NB4 (cell line): ENCODE results near the gene AP1M1.

ENCODE experiments used
- MYC ChIP-seq: IDR thresholded peaks from 2 replicates; pipeline ENCODE4 v1.6.1; 2011; ENCODE audit warnings: low read depth, low read length
- POLR2A ChIP-seq: IDR thresholded peaks from 2 replicates; pipeline ENCODE4 v1.6.1; 2011; ENCODE audit warnings: mild to moderate bottlenecking; ENCODE audit not compliant: insufficient read length; ENCODE audit errors: extremely low read depth
- TF ChIP-seq, protein P1 (sequence below): IDR thresholded peaks from one replicate; pipeline ENCODE4 v1.5.1; 2012; ENCODE audit warnings: low read depth, low read length
- TF ChIP-seq, protein P2 (sequence below): IDR thresholded peaks from 2 replicates; pipeline ENCODE4 v1.6.1; 2011; ENCODE audit warnings: low read depth, low read length

DNA sequence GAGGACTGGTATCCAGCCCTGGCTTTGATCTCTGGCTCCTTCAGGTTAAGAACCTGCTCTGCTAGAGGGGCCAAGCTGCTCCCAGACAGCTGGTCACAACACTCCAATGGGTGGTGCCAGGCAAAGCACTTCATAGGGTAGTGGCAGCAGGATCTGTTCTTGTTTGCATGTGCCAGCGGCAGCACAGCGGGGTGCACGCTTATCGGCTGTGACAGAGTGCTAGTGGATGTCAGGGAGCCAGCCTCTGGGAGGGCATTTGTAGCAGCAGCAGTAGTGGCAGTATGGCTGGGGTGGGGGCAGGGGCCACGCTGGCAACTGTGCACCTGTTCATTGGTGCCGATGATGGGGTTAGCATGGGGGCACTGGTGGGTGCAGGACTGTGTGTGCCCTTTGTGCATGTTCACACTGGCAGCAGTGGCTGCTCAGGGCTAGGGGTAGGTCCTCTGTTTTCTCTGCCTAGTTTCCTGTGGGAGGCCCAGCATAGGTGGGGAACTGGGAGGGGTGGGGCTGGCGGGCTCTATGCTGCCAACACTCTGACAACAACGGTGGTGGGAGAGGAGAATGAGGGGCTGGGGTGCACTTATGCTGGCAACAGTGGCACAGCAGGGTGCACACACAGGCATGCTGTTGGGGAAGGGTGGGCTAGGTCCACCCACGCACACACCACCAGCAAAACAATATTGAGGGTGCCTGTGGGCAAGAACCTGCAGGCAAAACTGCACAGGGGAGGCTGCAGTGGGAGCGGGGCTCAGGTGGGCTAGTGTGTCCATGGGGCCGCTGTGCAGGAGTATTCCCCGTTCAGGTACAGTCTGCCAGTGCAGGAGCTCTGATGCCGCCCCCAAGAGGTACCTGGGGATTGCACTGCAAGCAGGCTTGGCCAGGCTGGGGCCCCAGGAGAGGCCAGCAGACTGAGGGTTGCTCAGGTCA lies 19.3 kb downstream of the AP1M1 start:
- TF ChIP-seq POLR2A (no peak), MYC (no peak)
- TF ChIP-seq, protein P1, sequence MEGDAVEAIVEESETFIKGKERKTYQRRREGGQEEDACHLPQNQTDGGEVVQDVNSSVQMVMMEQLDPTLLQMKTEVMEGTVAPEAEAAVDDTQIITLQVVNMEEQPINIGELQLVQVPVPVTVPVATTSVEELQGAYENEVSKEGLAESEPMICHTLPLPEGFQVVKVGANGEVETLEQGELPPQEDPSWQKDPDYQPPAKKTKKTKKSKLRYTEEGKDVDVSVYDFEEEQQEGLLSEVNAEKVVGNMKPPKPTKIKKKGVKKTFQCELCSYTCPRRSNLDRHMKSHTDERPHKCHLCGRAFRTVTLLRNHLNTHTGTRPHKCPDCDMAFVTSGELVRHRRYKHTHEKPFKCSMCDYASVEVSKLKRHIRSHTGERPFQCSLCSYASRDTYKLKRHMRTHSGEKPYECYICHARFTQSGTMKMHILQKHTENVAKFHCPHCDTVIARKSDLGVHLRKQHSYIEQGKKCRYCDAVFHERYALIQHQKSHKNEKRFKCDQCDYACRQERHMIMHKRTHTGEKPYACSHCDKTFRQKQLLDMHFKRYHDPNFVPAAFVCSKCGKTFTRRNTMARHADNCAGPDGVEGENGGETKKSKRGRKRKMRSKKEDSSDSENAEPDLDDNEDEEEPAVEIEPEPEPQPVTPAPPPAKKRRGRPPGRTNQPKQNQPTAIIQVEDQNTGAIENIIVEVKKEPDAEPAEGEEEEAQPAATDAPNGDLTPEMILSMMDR, result no peak
- TF ChIP-seq, protein P2, sequence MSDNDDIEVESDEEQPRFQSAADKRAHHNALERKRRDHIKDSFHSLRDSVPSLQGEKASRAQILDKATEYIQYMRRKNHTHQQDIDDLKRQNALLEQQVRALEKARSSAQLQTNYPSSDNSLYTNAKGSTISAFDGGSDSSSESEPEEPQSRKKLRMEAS, result no peak
